GM19043 (cell line): ENCODE measurements around the gene SRSF1.
"Not testable (repeated sequence)": the region's sequence is repeated elsewhere in the genome, so short reads cannot be mapped to it uniquely, and the experiment has no call there.

ENCODE experiments used
- ATAC-seq: cut with Tn5 transposase; IDR thresholded peaks from one replicate; pipeline ENCODE4 v1.9.1; 2021; ENCODE audit warnings: low read depth; ENCODE audit not compliant: unreplicated experiment

The SRSF1 gene

DNA sequence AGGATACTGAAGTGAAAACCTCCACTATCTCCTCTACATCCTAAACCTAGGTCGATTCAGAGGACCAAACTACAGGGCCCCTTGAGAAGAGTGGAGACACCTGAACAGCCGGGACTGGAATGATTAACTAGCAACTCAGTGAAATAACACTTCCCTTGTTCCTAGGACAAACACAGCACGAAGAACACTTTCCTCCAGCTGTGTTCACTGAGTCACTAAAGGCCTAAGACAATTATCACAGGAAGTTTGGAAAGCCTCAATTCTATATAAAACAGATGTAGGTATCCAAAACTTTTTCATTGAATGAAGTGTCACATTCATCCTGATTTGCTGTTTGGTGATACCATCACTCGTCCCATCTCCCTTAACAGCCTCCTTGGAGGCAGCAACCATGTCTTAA, 36.3 kb downstream of the SRSF1 start:
- ATAC-seq, result no peak

DNA sequence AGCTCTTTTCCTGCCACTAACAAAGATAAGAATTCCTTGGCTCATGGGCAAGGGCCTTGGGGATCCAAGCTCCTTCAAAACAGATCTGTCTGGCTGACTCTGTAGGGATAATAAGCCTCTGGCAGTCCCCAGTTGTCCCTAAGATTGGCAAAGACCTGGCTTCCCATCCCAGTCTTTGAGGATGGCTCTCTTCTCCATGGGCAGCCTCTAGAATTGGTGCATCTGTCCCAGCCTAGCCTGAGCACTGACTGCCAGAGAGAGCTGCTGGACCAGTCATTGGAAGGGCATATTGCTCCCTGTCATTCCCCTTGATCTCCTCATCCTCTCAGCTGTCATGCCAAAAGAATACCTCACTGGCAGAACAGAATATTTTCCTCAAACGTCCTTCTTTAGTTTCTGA, 38.6 kb downstream of the SRSF1 start:
- ATAC-seq, result no peak

DNA sequence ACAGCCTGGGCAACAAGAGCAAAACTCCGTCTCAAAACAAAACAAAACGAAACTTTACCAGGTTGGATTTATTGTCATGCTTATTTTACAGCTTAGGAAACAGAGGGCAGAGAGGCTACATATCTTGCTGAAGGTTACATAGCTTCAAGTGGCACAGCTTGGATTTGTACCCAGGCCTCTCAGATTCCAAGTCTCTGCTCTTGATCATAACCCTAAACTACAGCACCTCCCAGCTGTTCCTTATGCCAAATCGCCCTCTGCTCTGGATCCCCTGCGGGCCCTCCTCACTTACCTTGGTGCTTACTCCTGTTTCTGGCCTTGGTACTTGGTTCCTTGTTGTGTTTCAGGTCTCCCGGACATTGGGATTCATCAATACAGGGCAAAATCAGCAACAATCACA, 40.2 kb downstream of the SRSF1 start:
- no peak for ATAC-seq

DNA sequence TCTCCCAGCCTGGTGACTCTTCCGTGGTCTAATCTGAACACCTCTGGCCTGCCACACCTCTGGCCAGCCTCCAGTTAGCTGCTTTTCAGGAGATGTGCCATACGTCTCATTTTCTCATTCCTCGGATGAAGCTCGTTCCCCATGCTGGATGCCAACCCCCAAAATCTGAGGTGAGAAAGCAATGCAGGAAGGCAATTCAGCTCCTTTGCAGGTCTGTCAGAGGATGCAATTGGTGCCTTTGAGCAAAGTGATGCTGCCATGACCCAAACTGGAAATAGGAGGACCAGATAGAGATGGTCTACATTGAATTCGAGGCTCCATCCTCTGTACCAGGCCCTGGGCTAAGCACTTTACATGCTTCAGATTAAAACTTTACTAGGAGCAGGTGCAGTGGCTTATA, 40.8 kb downstream of the SRSF1 start:
- no peak for ATAC-seq

DNA sequence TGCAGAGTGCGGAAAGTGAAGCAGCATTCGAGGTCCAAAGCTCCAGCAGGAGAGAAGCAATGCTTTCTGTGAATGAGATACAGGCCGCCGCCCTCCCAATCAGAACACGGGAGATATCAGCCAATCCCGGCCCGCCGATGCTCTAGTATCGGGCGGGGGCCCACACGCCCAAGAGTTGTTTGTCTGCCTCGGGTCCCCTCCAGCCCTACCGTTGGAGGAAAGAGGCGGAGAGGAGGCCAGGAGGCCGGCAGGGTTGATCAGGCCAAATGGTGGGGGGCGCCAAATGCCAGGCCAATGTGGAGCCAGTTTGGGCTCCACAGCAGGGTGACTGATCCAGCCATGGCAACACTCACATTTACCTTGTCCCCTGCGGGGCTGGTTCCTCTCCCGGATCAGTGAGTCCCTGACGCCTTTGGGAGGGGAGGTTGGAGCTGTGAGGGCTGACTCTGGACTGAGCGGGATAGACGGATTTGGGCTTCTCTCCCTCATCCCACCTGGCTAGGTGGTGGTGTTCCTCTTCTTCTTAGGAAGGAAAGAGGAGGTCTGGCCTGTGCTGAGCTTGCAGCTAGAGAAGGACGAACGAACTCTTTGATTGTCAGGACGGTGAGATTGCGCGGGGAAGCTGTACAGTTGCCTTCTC, 41.4 kb downstream of the SRSF1 start:
- ATAC-seq, result no peak

DNA sequence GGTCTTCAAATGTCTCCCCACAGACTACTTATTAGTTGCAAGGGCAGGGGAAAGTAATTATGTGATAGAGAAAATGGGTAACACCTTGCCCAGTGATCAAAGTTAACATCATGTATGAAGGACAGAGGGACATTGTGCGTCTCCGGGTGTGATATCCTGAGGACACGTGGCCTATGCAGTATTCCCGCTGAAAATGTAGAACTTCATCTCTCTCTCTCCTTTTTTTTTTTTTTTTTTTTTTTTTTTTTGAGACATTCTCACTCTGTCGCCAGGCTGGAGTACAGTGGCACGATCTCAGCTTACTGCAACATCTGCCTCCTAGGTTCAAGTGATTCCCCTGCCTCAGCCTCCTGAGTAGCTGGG, 43.9 kb downstream of the SRSF1 start:
- ATAC-seq, result no peak

DNA sequence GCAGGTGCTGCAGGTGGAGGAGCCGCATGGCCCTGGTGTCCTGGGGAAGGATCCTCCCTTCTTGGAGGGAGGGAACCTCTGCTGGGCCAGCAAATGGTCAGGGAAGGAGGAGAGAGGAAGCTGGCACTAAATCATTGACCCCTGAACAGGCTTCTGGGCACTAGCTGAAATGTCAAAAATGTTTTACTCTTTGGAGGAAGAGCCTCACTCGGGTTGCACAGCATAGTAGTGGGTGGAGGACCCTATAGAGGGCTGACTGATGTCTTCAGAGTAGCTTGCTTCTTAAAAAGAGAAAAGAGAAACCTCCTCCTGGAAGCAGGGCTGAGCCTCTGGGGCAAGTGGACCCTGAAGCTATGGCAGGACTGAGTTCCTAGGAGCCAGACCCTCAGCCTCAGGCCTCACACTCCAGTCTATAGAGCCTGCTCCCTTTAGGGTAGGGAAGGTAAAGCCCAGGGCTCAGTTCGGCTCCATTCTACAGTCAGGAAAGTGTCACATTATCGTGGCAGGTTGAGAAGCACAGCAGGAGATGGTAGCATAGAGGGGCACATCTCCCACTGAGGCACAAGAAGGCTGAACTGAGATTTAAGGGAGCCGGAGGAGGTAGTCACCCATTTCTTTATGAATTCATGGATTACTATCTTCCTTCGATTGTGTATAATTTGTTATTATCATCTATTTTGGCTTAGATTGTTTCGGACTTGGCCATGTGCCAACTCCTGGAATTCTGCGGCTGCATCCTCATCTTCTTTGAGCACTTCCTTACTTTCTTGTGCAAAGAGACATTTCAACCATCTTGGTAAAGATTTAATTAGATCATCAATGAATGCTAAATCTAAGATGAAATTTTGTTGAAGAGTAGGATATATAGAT, 44.5 kb downstream of the SRSF1 start:
- no peak for ATAC-seq

DNA sequence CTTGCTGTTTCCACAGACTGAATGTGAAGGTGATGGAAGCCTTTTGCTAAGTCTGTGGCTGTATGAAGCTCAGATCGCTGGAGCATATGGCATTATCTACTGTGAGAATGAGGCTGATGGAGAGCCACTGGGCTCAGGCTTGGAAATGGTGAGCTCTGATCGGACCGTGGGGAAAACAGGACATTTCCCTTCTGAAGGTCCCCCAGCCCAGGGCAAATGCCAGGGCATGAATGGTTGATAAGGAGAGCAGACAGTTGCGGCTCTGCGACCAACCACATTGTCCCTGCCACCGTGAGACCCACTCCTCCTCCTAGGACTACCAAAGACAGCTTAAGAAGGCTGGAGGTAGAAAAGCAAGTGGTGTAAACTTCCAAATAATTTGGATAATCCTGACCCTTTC, 47.1 kb downstream of the SRSF1 start:
- no peak for ATAC-seq

DNA sequence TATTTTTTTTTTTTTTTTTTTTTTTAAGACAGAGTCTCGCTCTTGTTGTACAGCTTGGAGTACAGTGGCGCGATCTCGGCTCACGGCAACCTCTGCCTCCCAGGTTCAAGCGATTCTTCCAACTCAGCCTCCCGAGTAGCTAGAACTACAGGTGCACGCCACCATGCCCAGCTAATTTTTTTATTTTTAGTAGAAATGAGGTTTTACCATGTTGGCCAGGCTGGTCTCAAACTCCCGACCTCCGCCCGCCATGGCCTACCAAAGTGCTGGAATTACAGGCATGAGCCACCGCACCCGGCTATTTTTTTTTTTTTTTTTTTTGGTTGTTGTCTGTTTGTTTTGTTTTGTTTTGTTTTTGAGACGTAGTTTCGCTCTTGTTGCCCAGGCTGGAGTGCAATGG, 48.7 kb downstream of the SRSF1 start:
- not testable (repeated sequence) for ATAC-seq

DNA sequence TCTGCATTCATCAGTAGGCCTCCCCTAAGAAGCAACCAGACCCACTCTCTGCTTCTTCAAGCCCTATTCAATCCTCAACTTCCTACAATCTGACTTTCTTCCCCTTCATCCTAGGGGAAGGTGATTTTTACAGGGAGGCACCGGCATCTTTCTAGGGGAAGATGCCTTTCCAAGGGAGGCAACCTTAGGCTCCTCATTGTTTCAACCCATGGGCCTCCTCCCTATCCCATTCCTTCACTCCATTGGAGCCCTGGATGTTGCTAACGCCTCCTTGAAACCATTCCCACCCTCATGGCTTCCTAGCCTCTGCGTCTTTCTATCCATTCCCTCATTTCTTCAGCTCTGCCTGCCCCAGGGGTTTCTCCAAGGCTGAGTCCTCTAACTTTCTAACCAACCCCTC, 49.2 kb downstream of the SRSF1 start:
- no peak for ATAC-seq

DNA sequence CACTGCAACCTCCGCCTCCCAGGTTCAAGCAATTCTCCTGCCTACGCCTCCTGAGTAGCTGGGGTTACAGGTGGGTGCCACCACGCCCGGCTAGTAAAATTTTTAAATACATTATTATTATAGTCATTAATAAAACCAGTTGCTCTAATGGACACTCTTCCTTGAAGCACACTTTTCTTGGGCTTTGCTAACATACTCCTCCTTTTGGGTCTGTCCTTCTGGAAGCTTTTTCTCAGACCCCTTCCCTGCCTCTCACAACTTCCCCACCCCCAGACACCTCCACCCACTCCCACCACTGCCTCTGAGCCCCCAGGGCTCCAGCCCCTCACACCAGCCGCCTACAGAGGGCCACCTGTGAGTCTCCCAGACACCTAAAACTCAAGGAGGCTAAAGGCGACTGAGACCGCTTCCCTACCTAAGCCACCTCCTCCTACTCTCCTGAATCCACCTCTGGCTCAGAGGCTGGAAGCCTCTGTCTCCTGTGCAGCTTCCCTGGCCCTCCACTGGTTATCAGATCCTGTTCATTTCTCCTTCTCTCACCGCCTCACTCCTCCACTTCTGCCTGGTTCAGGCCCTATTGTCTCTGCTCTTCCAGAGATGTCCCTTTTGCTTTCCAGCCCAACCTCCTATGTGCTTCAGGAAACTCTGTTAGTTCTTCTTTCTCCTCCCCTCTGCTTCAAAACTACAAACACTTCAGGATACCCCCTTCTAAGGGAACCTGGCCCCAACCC, 49.8 kb downstream of the SRSF1 start:
- ATAC-seq, result no peak

DNA sequence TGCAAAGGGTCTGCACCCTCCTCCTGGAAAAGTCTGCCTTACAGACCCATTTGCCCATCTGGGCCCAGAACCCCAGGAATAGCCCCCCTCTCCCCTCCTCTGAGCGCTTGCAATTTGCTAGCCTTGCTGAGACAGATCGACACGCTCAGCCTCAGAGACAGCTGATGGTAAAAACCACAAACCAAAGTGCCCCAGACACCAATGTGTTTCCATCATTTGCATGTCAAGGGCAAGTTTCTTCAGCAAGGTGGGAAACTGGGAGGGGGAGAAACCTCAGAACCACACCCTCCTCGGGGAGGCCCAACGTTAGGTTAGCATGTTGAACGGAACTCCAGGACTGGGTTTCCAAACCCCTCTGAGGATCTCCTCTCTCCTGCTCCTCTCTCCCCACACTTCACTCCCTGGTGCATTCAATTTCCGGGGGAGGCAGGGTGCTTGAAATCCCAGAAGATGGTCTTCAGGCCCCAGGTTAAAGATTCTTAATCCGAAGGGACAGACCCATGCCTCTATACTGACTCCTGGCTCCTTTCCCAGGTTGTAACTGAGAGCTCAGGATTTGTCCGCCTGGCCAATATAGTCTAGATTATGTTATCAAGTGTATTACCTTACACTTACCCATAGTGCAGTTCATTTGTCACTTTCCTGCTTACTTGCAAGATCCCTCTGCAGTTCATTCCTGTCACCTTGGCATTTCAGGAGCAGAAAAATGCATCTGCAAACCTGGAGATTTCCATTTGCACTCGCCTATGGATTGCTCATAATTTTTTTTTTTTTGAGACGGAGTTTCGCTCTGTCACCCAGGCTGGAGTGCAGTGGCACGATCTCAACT, 50.5 kb downstream of the SRSF1 start:
- ATAC-seq, result no peak

DNA sequence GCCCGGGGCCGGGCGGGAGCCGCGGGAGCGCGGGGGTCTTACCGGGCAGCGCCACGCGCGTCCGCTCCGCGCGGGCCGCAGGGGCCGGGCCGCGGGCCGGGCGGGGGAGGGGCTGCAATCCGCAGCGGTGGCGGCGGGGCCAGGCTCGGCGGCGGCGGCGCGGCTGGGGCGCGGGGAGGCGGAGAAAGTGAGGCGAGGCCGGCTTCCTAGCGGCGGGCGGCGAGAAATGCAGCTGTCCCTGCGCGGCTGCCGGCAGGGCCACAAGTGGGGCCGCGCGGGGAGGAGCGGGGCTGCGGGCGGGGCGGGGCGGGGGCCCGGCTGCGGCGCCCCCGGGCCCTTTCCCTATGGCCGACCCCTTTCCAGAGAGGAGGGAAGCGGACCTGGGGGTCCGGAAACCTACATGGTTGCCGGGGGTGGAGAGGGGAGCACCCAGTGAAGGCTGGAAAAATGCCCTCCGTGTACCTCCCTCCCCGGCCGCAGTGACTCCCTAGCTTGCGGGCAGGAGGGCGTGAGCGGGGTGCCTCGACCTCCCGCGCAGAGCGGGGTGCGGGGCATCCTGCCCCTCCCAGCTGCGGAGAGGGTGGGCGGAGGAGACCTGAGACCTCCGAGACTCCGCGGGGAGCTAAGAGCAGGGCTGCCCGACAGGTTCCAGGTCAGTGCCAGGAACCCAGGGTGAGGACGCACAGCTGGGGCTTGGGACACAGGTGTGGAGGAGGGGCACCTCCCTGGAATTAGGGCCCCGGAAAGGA, 51.7 kb downstream of the SRSF1 start, which contains the start of gene CUEDC1:
CUEDC1 (minus strand) TSS at position 230 of the 749 bp plus-strand sequence. CDS start 69,848 bp downstream, outside the sequence.
- ATAC-seq, result peak; percentile 54

DNA sequence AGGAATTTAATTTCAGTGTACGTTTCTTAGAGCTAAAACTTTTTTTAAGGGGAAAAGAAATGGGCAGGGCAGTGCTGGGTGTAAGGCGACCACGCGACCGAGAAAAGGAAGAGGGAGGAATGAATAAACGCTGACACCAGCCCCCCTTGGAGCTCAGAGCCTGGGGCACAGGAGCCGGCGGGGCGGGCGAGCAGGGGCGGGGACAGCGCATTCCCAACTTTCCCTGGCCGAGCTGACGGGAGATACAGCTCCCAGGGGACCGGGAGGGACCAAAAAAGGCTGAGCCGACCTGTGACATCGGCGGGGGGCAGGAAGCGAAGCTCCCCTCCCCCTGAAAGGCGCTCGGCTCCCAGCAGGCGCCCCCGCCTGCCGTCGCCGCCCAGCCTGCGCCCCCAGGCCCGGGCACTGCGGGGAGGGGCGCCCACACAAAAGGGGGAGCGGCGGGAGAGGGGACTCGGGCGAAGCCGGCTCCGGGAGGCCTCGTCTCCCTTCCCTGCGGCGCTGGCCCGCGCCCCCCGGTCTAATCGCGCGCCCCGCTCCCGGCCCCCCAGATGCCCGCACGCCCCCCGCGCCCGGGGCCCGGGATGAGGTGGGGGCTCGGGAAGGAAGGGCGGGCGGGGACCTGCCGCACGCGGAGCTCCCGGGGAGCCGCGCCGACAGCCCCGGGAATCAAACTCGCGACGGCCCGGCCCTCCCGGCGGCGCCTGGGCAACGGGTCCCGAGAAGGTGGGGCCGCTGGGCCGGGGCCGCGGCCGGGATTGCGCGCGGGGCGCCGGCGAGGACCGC, 52.5 kb downstream of the SRSF1 start:
- no peak for ATAC-seq

DNA sequence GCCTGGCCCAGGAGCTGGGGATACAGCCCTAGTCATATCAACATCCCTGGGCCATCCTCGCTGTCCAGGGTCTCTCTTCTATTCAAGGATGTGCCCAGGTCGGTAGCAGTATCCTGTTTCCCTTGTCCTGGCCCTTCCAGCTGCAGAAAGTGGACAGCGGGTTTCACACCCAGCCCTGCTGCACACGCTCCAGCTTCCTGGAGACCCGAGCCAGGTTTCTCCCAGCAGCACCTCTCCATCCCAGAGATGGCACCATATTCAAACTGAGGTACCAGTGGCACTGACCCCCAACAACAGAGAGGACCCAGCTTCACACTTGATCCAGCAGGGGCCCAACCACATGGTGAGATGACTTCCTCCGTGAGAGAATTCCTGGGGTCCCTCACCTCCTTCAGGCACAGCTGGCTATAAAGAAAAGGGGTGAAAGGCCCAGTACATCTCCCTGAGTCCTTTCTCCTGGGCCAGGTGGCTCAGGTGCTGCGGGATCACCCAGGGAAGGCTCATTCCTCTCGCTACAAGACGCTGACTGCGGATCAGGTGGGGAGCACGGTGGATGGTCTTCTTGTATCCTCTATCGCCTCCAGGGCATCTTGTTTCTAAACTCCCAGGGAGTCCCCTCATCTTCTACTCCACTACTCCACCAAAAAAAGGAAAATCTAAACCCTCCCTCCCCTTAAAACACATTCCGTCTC, 53.2 kb downstream of the SRSF1 start:
- no peak for ATAC-seq
